NCI-H748 treated with DMSO at 0.1 percent for 48 hours (cell line): ENCODE data around the gene REM2.
"Not testable (repeated sequence)": the region's sequence is repeated elsewhere in the genome, so short reads cannot be mapped to it uniquely, and the experiment has no call there.

Experiments
- DNase-seq: peaks from one replicate; lab custom pipeline; 2025; lab: John Stamatoyannopoulos, UW

REM2 gene

DNA sequence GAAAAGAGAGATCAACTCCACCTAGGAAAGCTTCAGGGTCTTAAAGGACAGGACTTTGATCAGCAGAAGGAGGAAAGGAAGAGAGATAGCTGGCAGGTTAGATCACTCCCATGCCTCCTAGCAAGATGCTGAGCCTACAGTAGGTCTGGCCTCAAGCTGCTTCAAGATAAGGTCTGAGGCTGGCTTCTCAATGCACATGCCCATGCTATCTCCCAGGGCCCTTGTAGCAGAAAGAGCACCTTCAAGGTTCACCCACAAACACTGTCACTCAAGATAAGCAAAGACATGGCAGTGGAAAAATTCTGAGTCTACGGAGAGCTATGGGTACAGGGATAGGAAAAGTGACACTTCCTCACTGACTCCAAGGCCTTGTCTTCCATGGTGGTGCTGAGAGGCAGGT, 14.3 kb downstream of the REM2 start:
- DNase-seq: no peak

DNA sequence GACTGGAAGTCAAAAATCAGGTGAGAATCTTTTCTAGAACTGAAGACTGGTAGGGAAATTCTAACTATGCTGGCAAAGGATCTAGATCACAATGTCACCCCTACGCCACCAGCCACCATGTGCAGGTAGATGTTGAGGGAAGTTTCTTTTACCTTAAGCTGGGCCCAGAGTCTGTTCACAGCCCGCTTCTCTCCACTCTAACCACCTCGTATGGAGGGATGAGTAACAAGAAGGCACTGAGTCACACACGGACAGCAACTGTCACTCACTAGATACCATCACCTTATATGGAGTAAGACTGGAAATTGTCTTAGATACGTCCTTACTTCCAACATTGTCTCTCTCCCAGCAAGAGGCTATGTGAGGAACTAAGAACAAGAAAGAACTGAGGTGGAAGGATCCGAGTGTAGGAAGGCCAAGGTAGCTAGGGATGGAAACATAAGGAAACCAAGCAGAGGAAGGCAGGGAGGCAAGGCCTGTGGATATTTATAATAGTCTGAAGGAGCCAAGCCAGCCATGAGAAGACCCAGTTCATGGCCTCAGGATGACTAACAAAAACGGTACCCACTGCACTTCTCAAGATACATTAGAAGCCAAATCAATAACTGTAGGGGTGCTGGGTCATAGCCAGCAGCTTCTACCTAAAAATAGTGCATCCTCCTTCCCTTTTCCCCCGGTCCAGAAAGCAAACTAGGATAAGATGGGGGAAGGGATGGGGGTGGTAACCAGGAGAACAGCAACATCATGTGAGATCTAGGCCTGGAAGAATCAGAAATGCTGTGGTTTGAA, 15.5 kb downstream of the REM2 start:
- DNase-seq: no peak

DNA sequence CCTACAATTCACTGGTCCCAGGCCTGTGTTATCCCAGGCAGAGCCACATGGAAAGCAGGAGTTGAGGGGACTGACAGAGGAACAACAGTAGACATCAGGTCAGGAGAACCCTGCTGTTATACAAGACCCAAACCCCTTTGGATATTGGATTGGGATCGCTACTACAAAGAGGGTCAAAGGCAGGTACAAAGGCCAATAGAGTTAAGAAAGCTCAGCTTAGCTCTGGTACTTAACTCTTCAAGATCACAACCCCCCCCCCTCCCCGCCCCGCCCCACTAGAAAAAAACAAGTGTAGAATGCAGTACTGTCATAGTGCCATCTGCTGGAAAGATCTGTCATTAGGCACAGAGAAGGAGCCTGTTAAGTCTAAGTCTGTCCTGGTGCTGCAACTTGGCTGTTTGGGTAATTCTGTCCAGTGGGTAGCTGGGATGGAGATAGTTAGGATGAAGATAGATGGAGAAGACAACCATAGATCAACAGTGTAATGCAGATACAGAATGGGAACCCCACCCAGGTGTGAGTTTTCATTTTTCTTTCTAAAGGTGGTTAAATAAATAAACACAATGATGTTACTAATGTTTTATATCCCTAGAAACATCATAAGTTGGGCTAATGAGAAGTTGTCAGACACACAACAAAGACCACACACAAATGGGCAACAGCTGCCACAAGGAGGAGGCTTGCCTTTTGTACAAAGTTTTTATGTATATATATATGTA, 17.2 kb downstream of the REM2 start:
- peak; percentile 19 for DNase-seq

DNA sequence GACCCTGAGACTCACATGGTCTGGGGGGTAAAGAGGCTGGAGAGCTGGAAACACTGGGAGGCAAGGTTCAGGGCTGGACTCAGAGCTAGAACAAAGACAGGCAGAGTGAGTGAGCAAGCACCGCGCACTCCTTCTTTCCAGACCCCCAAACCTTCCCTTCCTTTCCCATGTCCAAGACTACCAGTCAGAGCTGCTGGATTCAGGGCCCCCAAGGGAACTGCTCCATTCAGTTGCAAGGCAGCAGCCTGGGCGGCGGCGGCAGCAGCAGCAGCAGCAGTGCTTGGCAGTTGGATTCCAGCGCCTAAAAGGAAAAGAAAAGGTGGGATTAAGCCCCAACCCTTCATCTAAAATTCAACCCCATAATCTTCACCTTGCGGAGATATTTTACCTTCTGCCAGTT, 18.8 kb downstream of the REM2 start:
- no peak for DNase-seq

DNA sequence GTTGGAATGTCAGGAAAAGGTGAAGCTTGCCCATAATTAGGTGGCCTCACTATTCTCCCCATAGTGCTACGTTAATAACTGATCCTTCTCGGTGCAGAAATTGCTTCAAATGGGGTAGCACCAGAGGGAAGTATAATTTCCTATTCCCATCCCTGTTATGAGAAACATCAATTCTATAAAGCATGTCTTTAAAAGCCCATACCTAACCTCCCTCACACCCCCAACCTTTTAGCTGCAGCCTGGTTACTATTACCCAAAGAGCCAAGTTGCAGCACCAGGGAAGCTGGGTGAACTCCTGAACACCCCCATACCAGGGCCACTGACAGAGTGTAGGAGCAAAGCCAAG, 20.7 kb downstream of the REM2 start:
- DNase-seq: no peak

DNA sequence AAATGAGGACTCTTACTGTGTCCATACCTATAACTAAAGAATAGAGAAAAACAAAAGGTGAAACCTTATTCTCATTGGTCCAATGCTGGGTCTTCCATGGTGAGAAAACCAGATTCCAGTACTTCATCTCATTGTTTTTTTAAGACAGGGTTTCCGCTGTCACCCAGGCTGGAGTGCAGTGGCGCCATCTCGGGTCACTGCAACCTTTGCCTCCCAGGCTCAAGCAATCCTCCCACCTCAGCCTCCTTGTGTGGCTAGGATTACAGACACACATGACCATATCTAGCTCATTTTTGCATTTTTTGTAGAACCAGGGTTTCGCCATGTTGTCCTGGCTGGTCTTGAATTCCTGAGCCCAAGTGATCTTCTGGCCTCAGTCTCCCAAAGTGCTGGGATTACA, 22.6 kb downstream of the REM2 start:
- DNase-seq: no peak

DNA sequence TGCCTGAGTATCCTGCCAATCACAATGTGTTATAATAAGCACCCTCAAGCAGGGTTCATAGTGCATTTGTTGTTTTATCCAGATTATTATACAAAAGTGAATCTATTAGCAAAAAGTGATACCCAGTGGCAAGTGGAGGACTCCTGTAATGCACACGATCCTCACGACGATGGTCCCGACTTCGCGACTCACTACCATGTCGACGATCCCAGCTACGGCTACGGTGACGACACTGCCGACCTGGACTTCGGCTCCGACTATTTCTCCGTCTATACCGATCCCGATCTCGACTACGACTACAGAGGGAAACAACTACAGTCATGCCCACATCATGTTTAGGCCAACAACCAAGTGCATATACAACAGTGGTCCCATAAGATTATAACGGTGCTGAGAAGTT, 23.1 kb downstream of the REM2 start:
- DNase-seq: no peak

DNA sequence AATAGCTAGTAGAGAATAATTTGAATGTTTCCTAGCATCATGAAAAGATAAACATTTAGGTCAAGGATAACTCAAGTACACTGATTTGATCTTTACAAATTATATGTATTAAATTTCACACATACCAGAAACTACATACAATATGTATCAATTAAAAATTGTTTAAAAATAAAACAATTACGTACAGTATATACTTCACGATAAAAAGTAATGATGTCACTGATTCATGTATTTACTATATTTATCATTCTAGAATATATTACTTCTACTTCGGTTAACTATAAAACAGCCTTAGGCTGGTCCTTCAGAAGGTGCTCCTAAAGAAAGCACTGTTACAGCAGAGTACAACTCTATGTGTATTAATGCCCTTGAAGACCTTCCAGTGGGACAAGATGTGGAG, 24.4 kb downstream of the REM2 start:
- DNase-seq: no peak

DNA sequence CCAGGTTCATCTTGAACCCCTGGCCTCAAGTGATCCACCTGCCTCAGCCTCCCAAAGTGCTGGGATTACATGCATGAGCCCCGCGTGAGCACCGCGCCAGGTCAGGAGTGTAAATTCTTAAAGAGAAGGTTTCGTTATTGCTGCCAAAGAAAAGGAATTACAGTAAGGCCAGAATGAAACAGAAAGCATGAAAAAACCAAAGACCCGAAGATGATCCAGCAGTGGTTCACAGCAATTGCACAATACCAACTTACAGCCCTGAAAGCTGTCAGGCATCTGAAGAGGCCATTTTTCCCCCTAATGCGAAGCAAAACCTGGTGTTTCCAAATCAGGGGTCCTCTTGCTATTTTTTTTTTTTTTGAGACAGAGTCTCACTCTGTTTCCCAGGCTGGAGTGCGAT, 25.6 kb downstream of the REM2 start:
- no peak for DNase-seq

DNA sequence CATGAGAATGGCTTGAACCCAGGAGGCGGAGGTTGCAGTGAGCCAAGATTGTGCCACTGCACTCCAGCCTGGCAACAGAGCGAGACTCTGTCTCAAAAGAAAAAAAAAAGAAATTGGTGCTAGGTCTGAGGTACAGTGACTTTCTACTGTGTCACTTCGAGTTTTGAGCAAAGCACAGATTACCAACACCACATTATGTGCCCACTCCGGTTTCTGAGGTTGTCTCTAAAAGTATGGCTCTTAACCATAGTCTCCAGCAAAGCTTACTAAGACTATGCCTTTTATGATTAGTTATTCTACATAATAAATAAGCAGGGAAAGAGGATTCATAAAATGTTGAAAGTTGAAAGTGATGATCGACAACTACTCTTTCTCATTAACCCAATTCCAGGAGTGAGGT, 27.9 kb downstream of the REM2 start:
- DNase-seq: no peak

DNA sequence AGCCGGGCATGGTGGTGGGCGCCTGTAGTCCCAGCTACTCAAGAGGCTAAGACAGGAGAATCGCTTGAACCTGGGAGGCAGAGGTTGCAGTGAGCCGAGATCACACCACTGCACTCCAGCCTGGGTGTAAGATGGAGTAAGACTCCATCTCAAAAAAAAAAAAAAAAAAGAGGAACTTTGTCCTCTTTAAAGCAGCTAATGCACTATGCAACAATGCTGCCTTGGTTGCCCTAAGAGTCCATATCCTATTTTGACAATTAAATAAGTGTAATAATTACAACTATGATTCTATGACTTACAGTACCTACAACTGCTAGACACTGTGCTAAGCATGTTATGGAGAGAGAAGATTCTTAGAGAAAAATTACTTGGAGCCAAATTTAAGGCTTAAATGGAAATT, 31.8 kb downstream of the REM2 start:
- not testable (repeated sequence) for DNase-seq

DNA sequence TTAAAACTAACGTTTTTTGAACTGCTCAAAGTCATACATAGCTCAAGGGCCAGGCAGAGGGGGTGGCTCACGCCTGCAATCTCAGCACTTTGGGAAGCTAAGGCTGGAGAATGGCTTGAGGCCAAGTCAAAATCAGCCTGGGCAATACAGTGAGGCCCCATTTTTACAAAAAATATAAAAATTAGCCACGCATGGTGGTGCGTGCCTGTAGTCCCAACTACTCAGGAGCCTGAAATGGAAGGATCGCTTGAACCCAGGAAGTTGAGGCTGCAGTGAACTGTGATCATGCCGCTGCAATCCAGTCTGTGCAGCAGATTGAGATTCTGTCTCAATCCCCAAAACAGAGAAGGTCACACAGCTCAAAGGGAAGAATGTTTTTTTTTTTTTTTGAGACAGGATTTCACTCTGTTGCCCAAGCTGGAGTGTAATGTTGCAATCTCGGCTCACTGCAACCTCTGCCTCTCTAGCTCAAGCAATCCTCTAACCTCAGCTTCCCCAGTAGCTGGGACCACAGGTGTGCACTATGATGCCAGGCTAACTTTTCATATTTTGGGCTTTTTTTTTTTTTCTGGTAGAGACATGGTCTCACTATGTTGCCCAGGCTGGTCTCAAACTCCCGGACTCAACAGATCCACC, 33.0 kb downstream of the REM2 start:
- DNase-seq: no peak

DNA sequence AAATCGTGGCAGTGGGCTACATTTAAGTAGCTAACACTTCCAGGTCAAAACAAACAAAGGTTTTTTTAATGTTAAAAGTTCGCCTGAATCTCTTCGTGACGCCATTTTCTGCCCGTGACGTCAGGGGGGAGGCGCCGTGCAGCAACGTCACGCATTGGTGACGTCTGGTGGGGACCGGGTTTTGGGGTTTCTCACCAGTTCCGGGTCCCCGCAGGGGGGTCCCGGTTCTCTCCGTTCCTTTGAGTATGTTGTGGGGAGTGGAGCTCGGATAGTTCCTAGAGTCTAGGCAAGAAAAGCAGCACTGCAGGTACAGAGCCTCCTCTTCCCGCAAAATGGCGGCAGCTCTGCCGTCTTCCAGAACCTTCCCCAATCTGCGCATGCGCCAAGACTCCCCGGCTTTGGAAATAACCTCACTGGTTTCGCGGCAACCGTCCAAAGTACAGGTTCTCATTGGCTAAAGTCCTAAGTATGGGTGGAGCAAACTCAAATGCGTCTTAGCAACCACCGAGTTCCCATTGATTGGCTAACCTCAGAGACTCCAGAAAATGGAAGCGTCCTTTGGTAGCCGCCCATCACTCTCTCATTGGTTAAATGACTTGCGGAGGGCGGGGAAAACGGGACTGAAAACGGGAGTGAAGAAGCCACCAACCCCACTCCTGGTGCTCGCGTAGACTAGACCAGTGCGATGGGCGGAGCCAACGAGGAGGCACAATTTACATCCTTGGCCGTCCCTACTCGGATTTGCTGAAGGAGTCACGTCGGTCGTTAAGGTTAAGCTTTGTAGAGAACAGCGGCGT, 36.0 kb downstream of the REM2 start, which contains the start of gene RBM23:
TSS of gene RBM23 (minus strand) at position 346 of the 797 bp plus-strand sequence.
- DNase-seq: peak; percentile 99

DNA sequence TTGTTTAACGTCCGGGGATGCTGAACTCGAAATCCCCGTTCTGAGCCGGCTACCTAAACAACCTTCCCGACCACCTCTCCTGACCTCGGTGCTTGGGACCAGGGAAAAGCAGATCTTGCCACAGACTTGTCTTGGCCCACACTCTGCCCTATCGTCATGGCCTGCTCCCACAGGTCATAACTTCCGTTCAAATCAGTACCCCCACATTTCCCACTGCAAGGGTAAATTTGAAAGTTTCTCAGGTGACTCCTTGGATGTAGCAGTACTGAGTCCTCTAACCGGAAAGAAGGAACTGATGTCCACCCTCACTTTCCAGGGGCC, 36.5 kb downstream of the REM2 start:
- DNase-seq: no peak

DNA sequence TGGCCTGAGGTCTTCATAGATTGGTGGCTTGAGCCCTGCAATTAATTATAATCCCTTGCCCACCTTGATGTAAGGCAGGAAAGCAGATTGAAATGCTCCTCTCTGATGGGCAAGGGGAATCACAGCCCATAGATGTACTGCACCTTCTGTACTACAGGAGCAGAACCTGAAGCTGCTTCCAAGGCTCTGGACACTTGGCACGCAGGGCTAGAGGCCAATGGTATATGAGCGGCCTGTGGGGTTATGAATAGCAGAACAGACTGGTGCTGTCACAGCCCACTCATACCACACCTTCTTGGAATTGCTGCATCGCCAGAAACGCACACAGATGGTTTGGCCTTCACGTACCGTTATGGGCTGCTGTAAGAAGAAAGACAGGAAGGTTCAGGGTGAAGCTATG, 37.7 kb downstream of the REM2 start:
- no peak for DNase-seq

DNA sequence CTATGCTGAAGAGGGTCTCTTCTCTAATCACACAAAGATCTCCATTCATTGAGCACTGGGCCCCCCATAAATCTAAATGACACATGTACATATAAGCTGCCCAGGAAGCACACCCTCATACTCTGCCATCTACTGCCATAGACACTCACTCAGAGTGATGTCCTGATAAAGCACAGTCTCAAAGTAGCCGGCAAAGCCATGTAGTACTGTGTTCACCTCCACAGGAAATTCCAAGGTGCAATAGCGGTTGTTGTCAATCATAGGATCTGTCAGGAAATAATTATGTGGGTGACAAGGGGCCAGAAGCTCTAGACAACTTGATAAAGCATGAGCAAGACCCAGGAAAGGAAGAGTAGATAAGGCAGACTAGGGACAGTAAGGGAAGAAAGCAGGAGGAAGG, 39.3 kb downstream of the REM2 start:
- no peak for DNase-seq

DNA sequence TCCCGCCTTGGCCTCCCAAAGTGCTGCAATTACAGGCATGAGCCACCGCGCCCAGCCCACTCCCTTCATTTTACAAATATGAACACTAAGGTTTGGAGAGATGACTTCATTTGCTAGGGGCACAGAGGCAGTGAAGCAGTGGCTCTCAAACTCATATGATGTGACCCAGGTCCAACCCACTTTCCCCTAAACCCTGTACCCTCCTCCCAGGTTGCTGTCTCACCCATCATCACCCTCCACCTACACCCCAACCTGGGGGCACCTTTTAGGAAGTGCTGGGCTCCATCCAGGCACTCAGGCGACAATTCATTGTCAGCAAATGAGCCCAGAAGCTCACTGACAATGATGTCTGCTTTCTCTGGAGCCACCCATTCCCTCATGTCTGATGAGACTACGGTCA, 40.7 kb downstream of the REM2 start:
- DNase-seq: no peak

DNA sequence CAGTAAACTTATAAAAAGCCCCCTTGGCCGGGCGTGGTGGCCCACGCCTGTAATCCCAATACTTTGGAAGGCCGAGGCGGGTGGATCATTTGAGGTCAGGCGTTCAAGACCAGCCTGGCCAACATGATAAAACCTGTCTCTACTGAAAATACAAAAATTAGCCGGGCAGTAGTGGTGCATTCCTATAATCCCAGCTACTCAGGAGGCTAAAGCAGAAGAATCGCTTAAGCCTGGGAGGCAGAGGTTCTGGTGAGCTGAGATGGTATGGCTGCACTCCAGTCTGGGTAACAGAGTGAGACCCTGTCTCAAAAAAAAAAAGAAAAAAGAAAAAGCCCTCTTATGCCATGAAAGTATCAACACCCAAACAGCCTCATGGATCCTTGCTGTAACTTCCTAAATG, 42.5 kb downstream of the REM2 start:
- no peak for DNase-seq

DNA sequence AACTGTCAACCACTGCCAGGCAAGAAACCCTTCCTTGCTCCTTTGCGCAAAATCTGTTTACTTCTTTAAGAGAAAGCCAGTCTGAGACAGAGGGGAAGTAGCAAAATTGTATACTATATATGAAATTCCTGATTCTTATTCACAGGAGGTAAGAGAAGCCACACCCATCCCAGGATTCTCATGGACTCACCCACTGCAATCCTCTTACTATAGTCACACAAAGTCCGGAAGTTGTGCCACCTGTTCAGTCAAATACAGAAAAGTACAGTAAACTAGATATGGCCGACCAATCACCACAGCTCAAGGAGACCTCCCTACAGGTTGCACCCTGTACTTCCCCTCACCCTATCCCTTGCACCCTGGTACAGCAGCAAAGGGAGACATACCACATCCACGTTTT, 43.3 kb downstream of the REM2 start:
- DNase-seq: no peak

DNA sequence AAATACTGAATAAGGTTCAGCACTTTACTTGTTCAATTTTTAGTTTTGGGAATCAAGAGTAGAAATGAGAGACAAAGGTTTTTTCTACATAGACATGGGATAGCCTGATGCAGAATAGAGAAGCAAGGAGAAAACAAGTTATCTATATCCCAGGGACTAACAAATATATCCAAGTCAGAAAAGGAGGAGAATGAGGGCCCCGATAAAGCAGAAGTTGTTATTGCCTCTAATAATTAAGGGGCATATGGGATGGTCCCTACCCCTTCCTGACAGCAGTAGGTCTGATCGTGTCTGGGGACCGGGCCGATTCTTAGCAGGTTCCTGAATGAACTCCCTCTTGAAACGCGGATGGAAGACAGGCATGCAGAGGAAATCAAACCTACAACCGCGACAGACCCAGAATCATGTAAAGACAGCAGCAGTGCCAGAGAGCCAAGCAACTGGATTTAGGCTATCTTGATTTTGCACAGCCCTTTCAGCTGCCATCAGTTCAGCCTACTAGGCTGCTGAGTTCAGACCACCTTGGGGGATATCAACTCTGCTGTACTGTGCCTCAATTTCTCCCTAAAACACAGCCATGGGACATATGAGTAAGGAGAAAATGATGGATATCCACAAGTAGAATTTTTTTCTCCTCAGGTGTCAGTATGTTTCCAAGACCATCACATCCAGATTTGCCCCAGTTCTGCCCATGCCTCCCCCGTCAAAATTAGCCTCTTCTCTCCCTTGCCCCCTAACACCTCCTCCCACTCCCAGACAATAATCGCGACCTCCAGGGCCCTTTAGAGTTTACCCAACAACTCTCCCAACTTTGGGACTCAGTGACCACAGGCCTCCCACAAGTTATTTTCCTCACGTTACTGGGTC, 45.4 kb downstream of the REM2 start:
- no peak for DNase-seq

DNA sequence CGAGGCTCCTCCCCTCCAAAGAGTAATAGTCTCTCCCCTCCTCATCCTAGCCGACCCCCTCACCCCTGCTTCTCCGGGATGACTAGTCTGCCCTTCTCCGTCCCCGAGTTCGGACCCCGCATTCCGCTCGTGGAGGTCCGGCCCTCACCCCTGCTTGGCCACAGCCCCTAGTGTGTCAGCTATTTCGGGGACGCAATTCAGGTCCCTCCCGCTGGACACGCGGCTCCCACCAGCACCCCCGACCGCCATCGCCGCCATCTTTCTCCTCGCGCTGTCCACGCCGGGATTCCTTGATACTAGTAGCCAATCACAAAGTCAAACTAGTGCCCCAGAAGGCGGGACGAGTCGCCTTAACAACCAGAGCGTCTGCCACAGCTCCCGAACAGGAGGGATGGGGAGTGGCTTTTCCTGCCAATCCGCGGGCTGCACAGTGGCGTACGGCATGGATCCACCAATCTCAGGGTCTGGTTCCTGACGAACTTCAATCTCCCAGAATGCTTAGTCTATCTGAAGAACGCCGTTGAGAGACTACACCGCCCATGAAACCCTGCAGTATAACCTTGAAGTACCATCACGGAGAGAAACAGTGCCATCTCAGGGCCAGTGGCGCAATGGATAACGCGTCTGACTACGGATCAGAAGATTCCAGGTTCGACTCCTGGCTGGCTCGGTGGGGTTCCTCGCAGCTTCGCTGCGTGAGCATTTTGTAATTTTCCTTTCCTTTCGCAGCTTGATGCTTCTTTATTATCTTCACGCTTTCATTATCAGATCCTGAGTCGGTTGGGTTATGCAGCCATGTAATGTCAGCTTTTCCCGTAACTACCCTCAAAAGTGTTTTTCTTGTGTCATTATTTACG, 46.3 kb downstream of the REM2 start, which contains the start of gene PRMT5:
TSS of gene PRMT5 (minus strand) at position 273 of the 857 bp plus-strand sequence. CDS start at position 258, 15 bp downstream.
- DNase-seq: peak; percentile 98
